Chondrocyte (in vitro differentiated cells): Measurements from ENCODE around the gene ZBTB5. TPM values are rescaled to one million over a fixed set of nuclear protein-coding genes. Genes with fewer than 3 reads are reported as not detected.
A peak's percentile ranks its signal among the peaks of the same experiment; 100 is the strongest.
"Not testable (repeated sequence)": the region's sequence is repeated elsewhere in the genome, so short reads cannot be mapped to it uniquely, and the experiment has no call there.

ENCODE experiments used
- DNase-seq: peaks from one replicate; pipeline ENCODE4 v3.0.0; 2021; ENCODE audit warnings: mixed read lengths, low spot score
- H3K27ac Mint-ChIP-seq: one replicate; pipeline ENCODE4 v1.8.0; 2021; ENCODE audit warnings: mild to moderate bottlenecking, moderate library complexity, mixed read lengths; ENCODE audit not compliant: unreplicated experiment
- H3K27me3 Mint-ChIP-seq: 2 replicates; pipeline ENCODE4 v1.8.0; 2021; ENCODE audit warnings: low read depth, mixed read lengths
- H3K36me3 Mint-ChIP-seq: 2 replicates; pipeline ENCODE4 v1.8.0; 2021; ENCODE audit warnings: low read depth, mixed read lengths
- H3K4me1 Mint-ChIP-seq: 2 replicates; pipeline ENCODE4 v1.8.0; 2021; ENCODE audit warnings: low read depth, mild to moderate bottlenecking, mixed read lengths
- H3K4me3 Mint-ChIP-seq: one replicate; pipeline ENCODE4 v1.8.0; 2021; ENCODE audit warnings: mild to moderate bottlenecking, moderate library complexity, mixed read lengths; ENCODE audit not compliant: unreplicated experiment
- H3K9me3 Mint-ChIP-seq: 2 replicates; pipeline ENCODE4 v1.8.0; 2021; ENCODE audit warnings: low read depth, mixed read lengths
- CTCF ChIP-seq: fragments of 200-600 bp; sonication (generic); IDR thresholded peaks from 2 replicates; pipeline ENCODE4 v1.5.0; 2021; ENCODE audit warnings: antibody characterized with exemption, mild to moderate bottlenecking, moderate library complexity
- total RNA-seq: library from RNA; stranded (reverse); gene quantifications from 3 replicates; pipeline ENCODE4 v1.2.1, GENCODE V29; 2021

Gene ZBTB5
- total RNA-seq, 1 donor from 2014 or later: 14.5 TPM

GRCh38 chr9:37432020-37432419 is 33.2 kb downstream of the ZBTB5 start:
- DNase-seq: no peak
- peak overlapping the region; percentile 68 for H3K27ac Mint-ChIP-seq
- H3K36me3 Mint-ChIP-seq: peaks cover 13% of the 10 kb centered on the region
- H3K4me3 Mint-ChIP-seq: no peak overlapping the region
- no peaks in the 10 kb centered on the region for H3K9me3 Mint-ChIP-seq
- no peak for TF ChIP-seq CTCF
- no peaks in the 10 kb centered on the region for H3K27me3 Mint-ChIP-seq
- peaks cover 12% of the 10 kb centered on the region for H3K4me1 Mint-ChIP-seq

GRCh38 chr9:37430841-37431597 is 34.2 kb downstream of the ZBTB5 start:
- H3K4me1 Mint-ChIP-seq: peaks cover 12% of the 10 kb centered on the region
- DNase-seq: no peak
- H3K9me3 Mint-ChIP-seq: no peaks in the 10 kb centered on the region
- H3K36me3 Mint-ChIP-seq: peaks cover 18% of the 10 kb centered on the region
- no peak for TF ChIP-seq CTCF
- no peak overlapping the region for H3K4me3 Mint-ChIP-seq
- no peaks in the 10 kb centered on the region for H3K27me3 Mint-ChIP-seq
- no peak overlapping the region for H3K27ac Mint-ChIP-seq

GRCh38 chr9:37429441-37430285 is 35.6 kb downstream of the ZBTB5 start:
- no peak for TF ChIP-seq CTCF
- no peak overlapping the region for H3K4me3 Mint-ChIP-seq
- H3K4me1 Mint-ChIP-seq: peaks cover 11% of the 10 kb centered on the region
- no peak overlapping the region for H3K27ac Mint-ChIP-seq
- no peaks in the 10 kb centered on the region for H3K9me3 Mint-ChIP-seq
- DNase-seq: no peak
- H3K36me3 Mint-ChIP-seq: peaks cover 18% of the 10 kb centered on the region
- no peaks in the 10 kb centered on the region for H3K27me3 Mint-ChIP-seq

- Mint-ChIP-seq H3K4me1 (peaks cover 19% of the 10 kb centered on the region), H3K27ac (no peak overlapping the region), H3K4me3 (no peak overlapping the region), H3K27me3 (no peaks in the 10 kb centered on the region), H3K9me3 (no peaks in the 10 kb centered on the region), H3K36me3 (peaks cover 18% of the 10 kb centered on the region)
- TF ChIP-seq CTCF: no peak
- no peak for DNase-seq
These were observed 36.9 kb downstream of the ZBTB5 start for GRCh38 chr9:37428345-37428744.

- no peak for TF ChIP-seq CTCF
- no peaks in the 10 kb centered on the region for H3K9me3 Mint-ChIP-seq
- H3K27ac Mint-ChIP-seq: no peak overlapping the region
- peaks cover 23% of the 10 kb centered on the region for H3K4me1 Mint-ChIP-seq
- peaks cover 16% of the 10 kb centered on the region for H3K36me3 Mint-ChIP-seq
- H3K4me3 Mint-ChIP-seq: no peak overlapping the region
- no peaks in the 10 kb centered on the region for H3K27me3 Mint-ChIP-seq
- no peak for DNase-seq
These were observed 38.4 kb downstream of the ZBTB5 start for GRCh38 chr9:37426846-37427245.

- H3K4me3 Mint-ChIP-seq, H3K9me3 Mint-ChIP-seq, H3K27me3 Mint-ChIP-seq, DNase-seq, H3K27ac Mint-ChIP-seq: not testable (repeated sequence)
- H3K4me1 Mint-ChIP-seq: peaks cover 25% of the 10 kb centered on the region
- peaks cover 16% of the 10 kb centered on the region for H3K36me3 Mint-ChIP-seq
These were observed 38.8 kb downstream of the ZBTB5 start for GRCh38 chr9:37426431-37426830.
